Naive B cell (primary cell): Measurements from ENCODE around the gene FREY1. TPM values are rescaled to one million over a fixed set of nuclear protein-coding genes. Genes with fewer than 3 reads are reported as not detected.

Experiments
- ATAC-seq, 2 donors: fragments of 150-1000 bp; cut with Tn5 transposase; 2 replicates each; pipeline ENCODE4 v1.10.0; 2021; ENCODE audit warnings: low read depth in 2 of 2, mild to moderate bottlenecking in 2 of 2, moderate library complexity in 2 of 2
- DNase-seq: peaks from one replicate; pipeline ENCODE4 v3.0.0; 2022
- H3K27ac Mint-ChIP-seq, 6 donors: one replicate each; pipeline ENCODE4 v1.8.0; 2020 to 2022; ENCODE audit warnings: mild to moderate bottlenecking in 6 of 6, mixed read lengths in 6 of 6, moderate library complexity in 5 of 6, inconsistent platforms in 2 of 6
- H3K27me3 Mint-ChIP-seq, 3 donors: one replicate each; pipeline ENCODE4 v1.8.0; 2021 to 2022; ENCODE audit warnings: mixed read lengths in 3 of 3, mild to moderate bottlenecking in 1 of 3
- H3K36me3 Mint-ChIP-seq, 2 donors: one replicate each; pipeline ENCODE4 v1.8.0; 2020 to 2022; ENCODE audit warnings: mixed read lengths in 2 of 2, inconsistent platforms in 1 of 2, mild to moderate bottlenecking in 1 of 2
- H3K4me1 Mint-ChIP-seq, 3 donors: one replicate each; pipeline ENCODE4 v1.8.0; 2020 to 2022; ENCODE audit warnings: mixed read lengths in 3 of 3, inconsistent platforms in 1 of 3, mild to moderate bottlenecking in 1 of 3, moderate library complexity in 1 of 3
- H3K4me3 Mint-ChIP-seq, 8 donors: one replicate each; pipeline ENCODE4 v1.8.0; 2020 to 2022; ENCODE audit warnings: mild to moderate bottlenecking in 8 of 8, mixed read lengths in 8 of 8, moderate library complexity in 8 of 8, inconsistent platforms in 2 of 8
- H3K9me3 Mint-ChIP-seq, 7 donors: one replicate each; pipeline ENCODE4 v1.8.0; 2020 to 2022; ENCODE audit warnings: mixed read lengths in 7 of 7, mild to moderate bottlenecking in 5 of 7, inconsistent platforms in 2 of 7, moderate library complexity in 1 of 7
- polyA plus RNA-seq, 6 donors: library from polyadenylated mRNA; unstranded; fragments of 300-500 nt; fragmentation: Illumina TruSeq; gene quantifications; one replicate each; pipeline ENCODE4 v1.2.3, GENCODE V29; 2021; ENCODE audit warnings: low read depth in 6 of 6

FREY1 gene
- polyA plus RNA-seq, 6 donors from 2014 or later = not detected

DNA sequence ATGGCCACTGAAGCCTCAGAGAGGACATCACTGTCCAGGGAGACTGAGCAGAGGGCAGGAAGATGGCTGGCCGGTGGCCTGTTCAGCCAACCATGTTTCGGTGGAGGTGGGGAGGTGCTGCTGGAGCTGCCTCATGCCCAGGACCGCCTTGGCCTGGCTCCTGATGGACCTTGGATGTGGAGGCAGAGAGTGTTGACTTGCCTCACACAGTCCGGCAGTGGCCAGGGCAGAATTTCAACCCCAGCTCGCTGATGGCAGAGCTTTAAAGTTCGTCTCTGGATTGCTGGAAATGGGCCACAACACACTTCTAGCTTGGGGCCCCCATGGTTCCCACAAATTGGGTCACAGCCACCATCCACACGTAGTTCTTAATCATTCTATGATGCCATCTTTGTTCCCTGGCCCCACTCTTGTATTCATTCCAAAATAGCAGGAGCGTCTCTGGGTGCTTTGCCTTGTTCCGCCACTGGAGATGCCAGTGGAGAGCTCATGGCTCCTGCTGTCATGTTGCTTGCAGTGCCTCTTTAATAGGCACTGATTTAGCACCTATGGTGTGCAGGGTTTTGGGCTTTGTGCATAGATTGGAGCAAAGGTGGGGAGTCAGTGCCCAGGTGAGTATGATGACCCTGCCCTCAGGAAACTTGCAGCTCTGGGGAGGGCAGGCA, 16.1 kb downstream of the FREY1 start:
- Mint-ChIP-seq H3K27ac (peak overlapping the region in 1 of 6 donors; percentile 90), H3K4me3 (no peak overlapping the region), H3K27me3 (peaks cover 18 to 48% (median 29%) of the 10 kb centered on the region in 3 donors), H3K4me1 (peaks cover 0 to 4% (median 0%) of the 10 kb centered on the region in 3 donors), H3K36me3 (no peaks in the 10 kb centered on the region), H3K9me3 (no peaks in the 10 kb centered on the region)
- ATAC-seq = no peak
- DNase-seq = no peak

DNA sequence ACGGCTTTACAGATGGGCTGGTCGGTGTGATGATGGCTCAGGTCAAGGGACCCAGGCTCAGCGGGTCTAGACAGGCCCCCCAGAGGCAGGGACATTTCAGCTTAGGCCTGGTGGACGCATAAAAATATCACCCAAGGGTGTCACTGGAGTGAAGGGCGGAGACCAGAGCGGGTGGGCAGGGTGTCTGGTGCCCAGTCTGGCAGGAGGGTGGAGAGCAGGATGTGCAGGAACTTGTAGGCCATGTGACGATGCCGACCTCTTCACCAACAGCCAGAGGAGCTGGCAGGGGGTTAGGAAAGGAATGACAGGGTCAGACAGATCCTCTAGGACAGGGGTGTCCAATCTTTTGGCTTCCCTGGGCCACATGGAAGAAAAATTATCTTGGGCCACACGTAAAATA, 17.1 kb downstream of the FREY1 start:
- Mint-ChIP-seq H3K36me3 (no peaks in the 10 kb centered on the region), H3K4me3 (peak overlapping the region in 1 of 8 donors; percentile 25), H3K27ac (peak overlapping the region in 2 of 6 donors; percentile 72 to 74), H3K9me3 (no peaks in the 10 kb centered on the region), H3K4me1 (peaks cover 4 to 9% (median 4%) of the 10 kb centered on the region in 3 donors), H3K27me3 (peaks cover 18 to 38% (median 24%) of the 10 kb centered on the region in 3 donors)
- ATAC-seq (no peak), DNase-seq (no peak)

DNA sequence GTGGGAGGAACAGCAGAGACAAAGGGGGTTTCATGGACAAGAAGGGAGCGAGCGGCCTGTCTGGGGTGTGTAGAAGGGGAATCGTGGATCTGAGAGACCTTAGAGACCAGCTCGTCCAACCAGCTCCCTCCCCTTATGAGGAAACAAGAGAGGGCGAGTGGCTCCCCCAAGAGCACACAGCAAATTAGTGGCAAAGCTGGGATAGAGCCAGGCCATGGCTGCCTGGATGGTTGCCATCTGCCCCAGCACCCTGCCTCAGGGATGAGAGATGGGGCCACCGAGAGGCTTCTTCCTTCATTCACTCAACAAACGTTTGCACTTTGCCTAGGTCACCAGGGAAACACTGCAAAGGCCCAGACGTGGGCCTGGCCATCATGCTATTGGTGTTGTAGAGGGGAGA, 17.5 kb downstream of the FREY1 start:
- Mint-ChIP-seq H3K36me3 (no peaks in the 10 kb centered on the region), H3K4me3 (peak overlapping the region in 1 of 8 donors; percentile 25), H3K9me3 (no peaks in the 10 kb centered on the region), H3K27ac (no peak overlapping the region), H3K27me3 (peaks cover 14 to 34% (median 20%) of the 10 kb centered on the region in 3 donors), H3K4me1 (peaks cover 8 to 13% (median 8%) of the 10 kb centered on the region in 3 donors)
- ATAC-seq (no peak), DNase-seq (no peak)

DNA sequence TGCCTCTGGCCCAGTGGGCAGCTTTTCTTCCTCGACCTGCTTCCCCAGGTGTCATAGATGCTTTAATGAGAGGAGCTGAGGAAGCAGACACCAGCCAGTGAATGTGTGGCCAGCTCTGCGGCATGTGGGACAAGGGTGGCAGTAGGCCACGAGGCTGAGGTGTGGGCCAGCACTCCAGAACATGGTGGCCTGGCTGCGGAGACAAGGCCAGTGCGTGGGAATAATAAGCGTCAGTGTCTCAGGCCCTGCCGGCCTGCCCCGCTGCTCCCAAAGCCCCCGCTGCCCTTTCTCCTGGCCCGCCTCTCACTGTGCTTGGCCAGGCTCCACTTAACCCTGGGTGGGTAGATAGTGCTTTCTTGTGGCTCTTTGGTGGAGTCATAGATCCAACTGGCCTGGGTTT, 19.5 kb downstream of the FREY1 start:
- no peaks in the 10 kb centered on the region for H3K9me3 Mint-ChIP-seq
- peaks cover 0 to 18% (median under 1%) of the 10 kb centered on the region in 3 donors for H3K27me3 Mint-ChIP-seq
- H3K36me3 Mint-ChIP-seq = no peaks in the 10 kb centered on the region
- H3K4me3 Mint-ChIP-seq = peak overlapping the region in 1 of 8 donors; percentile 72
- ATAC-seq (no peak), DNase-seq (no peak)
- peaks cover 10 to 17% (median 16%) of the 10 kb centered on the region in 3 donors for H3K4me1 Mint-ChIP-seq
- no peak overlapping the region for H3K27ac Mint-ChIP-seq

DNA sequence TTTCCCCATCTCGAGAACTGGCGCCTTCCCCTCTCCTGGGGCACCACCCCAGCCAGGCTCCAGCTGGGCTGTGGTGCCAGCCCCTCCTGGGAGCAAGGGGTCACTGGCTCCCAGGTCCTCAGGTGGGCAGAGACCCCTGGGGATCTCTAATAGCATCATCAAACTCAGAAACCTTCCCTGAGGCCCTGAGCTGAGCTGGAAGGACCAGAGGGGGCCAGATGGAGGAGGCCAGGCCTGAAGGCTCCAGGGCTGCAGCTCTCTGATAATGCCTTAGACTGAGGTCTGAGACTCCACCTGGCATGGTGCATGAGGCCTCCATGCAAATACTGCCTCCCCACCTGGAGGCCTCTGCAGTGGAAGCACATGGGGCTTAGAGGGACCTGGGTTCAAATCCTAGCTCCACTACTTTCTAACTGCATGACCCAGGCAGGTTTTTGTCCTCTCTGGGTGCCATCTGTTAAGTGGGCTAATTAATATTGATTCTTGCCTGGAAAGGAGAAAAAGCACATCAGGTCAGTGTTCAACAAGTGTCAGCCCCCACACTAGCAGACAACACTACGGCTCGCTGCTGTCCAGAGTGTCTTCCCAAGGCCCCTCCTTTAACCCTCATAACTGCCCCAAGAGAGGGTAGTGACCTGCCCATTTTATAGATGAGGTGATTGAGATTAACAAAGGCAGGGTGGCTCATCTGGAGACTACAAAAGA, 20.1 kb downstream of the FREY1 start:
- no peak overlapping the region for H3K27ac Mint-ChIP-seq
- H3K36me3 Mint-ChIP-seq = no peaks in the 10 kb centered on the region
- H3K9me3 Mint-ChIP-seq = peaks cover 0 to 1% (median 0%) of the 10 kb centered on the region in 7 donors
- peaks cover 0 to 13% (median 0%) of the 10 kb centered on the region in 3 donors for H3K27me3 Mint-ChIP-seq
- DNase-seq (no peak), ATAC-seq (no peak)
- H3K4me3 Mint-ChIP-seq = peak overlapping the region in 6 of 8 donors; percentile 5 to 72 (median 34)
- H3K4me1 Mint-ChIP-seq = peaks cover 10 to 17% (median 16%) of the 10 kb centered on the region in 3 donors

DNA sequence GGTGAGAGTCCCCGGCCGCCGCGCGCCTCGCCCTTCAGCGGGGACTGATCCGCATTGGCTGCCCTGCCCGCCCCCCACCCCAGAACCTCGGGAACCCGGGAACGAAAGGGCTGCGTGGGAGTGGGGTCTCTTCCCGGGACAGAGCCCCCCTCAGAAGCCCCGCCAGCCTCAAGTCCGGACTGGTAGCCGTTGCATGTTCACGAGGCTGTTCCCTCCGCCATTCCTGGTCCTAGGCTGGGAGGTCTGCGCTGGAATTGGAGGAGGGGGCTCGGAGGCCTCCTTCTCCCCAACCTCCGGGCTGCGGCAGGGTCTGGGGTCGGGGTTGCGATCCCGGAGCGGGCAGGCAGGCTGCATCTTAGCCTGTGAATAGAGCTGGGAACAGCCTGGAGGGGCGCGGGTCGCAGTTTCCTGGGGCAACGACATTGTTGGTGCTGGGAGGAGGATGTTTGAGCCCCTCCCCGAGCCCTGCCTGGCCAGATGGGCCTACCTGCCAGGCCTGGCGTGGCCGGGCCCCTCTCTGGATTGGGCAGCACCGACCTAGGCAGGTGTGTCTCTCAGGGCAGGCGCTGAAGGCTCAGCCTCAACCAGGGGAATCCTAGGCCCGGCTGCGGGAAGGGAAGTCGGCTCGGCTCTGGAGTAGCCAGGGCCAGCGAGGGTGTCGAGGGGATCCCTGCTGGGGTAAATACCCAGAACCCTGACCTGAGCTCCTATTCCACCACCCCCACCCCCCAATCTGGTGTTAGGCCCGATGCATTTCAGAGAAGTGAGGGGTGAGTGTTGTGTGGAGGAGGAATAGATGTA, 20.9 kb downstream of the FREY1 start:
- Mint-ChIP-seq H3K4me1 (peaks cover 10 to 17% (median 16%) of the 10 kb centered on the region in 3 donors), H3K27me3 (peaks cover 0 to 13% (median 0%) of the 10 kb centered on the region in 3 donors), H3K36me3 (no peaks in the 10 kb centered on the region), H3K27ac (no peak overlapping the region), H3K9me3 (peaks cover 0 to 1% (median 0%) of the 10 kb centered on the region in 7 donors), H3K4me3 (peak overlapping the region; percentile 15 to 72 (median 44))
- no peak for ATAC-seq
- no peak for DNase-seq

DNA sequence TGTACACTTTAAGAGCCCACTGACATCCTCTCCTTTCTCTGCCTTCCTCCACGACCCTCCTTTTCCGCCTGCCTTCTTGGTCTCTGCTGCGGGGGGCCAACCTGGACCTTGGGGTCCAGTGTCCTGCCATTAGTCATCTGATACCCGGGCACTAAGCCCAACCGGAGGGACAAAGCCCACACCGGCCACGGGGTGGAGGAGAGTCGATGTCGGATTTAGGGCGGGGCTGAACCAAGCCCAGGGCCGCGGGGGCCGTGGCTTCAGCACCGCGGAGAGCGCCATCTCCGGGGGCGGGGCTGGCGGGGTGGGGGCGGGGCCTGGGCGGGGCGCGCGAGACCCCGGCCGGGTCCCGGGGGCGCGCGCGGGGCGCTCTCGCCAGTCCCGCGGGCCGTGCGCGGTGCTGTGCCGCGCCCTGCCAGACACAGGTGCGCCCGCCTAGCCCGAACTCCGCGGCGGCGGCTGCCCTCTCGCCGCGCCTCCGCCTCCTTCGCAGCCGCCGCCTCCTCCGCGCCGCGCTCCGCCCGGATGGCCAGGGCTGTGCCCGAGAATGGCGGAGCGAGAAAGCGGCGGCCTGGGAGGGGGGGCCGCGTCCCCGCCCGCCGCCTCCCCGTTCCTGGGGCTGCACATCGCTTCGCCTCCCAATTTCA, 21.7 kb downstream of the FREY1 start, which contains the start of gene MAPK8IP1:
Gene MAPK8IP1, plus strand, starts transcription at position 378 of the 647 bp plus-strand sequence. Its CDS starts 170 bp downstream, at position 548.
- peak; percentile 86 for ATAC-seq
- DNase-seq = peak; percentile 53
- Mint-ChIP-seq H3K27me3 (peaks cover 0 to 10% (median 0%) of the 10 kb centered on the region in 3 donors), H3K4me1 (peaks cover 10 to 17% (median 16%) of the 10 kb centered on the region in 3 donors), H3K27ac (peak within 1 kb of the TSS in 3 of 6 donors; percentile 53 to 97 (median 87)), H3K36me3 (peaks cover 5 to 6% of the 10 kb centered on the region in 2 donors), H3K9me3 (peaks cover 0 to 1% (median 0%) of the 10 kb centered on the region in 7 donors), H3K4me3 (peak within 1 kb of the TSS; percentile 72 to 89 (median 84))

DNA sequence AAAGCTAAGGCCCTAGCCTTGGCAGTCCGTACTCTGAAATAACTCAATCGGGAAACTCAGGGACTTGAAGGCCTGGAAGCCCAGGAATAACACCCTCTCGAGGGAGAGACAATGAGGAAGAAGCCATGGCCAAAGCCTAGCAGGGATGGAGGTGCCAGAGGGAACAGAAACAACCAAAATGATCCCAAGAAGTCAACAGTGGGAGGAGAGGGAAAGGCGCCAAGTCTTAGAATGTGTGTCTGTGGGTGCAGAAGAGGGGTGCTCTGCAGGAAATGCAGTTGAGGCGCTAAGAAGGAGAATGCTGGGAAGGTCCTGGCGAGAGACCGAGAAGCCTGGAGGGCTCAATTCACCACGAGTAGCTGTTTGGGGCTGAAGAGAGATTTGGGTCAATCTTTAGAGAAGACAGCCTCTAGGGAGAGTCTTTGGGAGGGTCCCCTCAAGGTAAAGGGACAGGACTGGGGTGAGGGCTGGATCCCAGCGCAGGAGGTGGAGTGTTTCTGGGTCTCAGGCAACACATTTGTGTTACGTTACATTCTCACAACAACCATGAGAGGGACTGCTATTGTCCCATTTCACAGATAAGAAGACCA, 22.4 kb downstream of the FREY1 start:
- no peak for ATAC-seq
- H3K27ac Mint-ChIP-seq = peak overlapping the region in 2 of 6 donors; percentile 53 to 87
- peaks cover 0 to 1% (median 0%) of the 10 kb centered on the region in 7 donors for H3K9me3 Mint-ChIP-seq
- no peak for DNase-seq
- peaks cover 10 to 17% (median 16%) of the 10 kb centered on the region in 3 donors for H3K4me1 Mint-ChIP-seq
- peaks cover 12 to 13% of the 10 kb centered on the region in 2 donors for H3K36me3 Mint-ChIP-seq
- peak overlapping the region; percentile 72 to 88 (median 82) for H3K4me3 Mint-ChIP-seq
- H3K27me3 Mint-ChIP-seq = peaks cover 0 to 3% (median 0%) of the 10 kb centered on the region in 3 donors

DNA sequence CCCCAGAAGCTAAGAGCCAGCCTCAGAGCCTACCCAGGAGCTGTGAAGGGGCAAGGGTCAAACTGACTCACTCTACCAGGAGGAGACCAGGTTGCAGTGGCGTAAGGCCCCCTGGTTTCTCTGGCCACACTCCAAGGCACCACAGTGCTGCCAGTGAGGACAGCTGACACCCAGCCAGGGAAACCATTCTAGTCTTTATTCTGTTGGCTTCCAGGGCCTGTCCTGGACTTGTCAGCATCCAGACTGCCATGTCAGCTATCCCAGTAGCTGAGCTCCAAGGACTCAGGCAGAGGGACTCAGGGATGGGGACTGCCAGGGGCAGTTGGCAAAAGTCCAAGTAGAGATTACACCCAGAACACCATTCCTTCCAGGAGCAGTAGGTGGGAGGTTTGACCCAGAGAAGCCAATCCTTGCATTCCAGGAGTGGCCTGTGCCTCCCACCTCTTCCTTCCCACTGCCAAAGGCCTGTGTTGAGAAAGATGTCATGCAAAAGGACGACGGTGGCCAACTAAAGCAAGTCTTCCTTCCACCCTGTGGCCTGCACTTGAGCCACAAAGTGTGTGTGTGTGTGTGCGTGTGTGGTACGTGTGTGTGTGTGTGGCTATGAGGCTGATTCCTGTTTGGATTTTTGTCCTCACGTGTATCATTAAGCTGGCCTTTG, 25.2 kb downstream of the FREY1 start:
- Mint-ChIP-seq H3K9me3 (peaks cover 0 to 1% (median 0%) of the 10 kb centered on the region in 7 donors), H3K27me3 (no peaks in the 10 kb centered on the region), H3K36me3 (peaks cover 23 to 34% of the 10 kb centered on the region in 2 donors), H3K27ac (peak overlapping the region in 2 of 6 donors; percentile 61 to 79), H3K4me3 (peak overlapping the region in 1 of 8 donors; percentile 1), H3K4me1 (peaks cover 10 to 16% (median 12%) of the 10 kb centered on the region in 3 donors)
- ATAC-seq = no peak
- DNase-seq = no peak

DNA sequence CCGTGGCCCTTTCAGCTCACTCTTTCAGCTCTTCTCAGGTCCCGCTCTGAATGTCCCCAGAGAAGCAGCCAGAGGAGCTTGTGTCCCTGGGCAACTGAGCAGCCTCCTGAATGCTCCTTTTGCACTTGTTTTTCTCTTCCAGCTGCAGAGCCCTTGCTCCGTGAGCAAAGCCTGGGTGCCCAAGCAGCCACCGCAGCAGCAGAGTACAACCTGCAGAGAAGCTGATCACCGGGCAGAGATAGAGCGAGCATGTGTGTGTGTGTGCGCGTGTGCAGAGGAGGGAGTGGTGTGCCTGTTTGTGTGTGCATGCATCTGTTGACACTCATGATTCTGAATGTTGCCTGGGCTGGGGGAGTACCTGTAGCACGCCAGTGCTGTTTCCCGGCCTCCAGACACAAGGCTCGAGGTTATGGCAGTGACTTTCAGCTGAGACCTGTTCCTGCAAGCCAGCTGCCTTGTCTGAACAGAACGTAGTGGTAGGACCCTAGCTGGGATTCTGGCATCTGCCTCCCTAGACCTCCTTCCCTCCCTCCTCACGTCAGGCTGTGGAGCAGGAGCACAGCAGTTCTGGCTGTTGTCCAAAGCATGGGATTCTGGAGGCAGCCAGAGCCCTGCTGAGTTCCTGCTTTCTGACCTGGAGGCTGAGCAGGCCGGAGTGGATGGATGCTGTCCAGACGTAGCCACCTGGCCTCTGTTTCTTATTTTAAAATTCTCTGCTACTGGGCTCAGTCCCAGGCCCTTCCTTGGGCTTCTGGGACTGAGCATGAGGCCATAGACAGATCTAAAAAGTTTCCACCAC, 26.1 kb downstream of the FREY1 start:
- H3K27me3 Mint-ChIP-seq = no peaks in the 10 kb centered on the region
- no peak for DNase-seq
- ATAC-seq = no peak
- H3K4me3 Mint-ChIP-seq = no peak overlapping the region
- H3K4me1 Mint-ChIP-seq = peaks cover 10 to 16% (median 12%) of the 10 kb centered on the region in 3 donors
- peaks cover 28 to 41% of the 10 kb centered on the region in 2 donors for H3K36me3 Mint-ChIP-seq
- peaks cover 0 to 1% (median 0%) of the 10 kb centered on the region in 7 donors for H3K9me3 Mint-ChIP-seq
- H3K27ac Mint-ChIP-seq = peak overlapping the region in 1 of 6 donors; percentile 61
